Measurements from ENCODE around the gene CCNY.
"Not testable (repeated sequence)": the region's sequence is repeated elsewhere in the genome, so short reads cannot be mapped to it uniquely, and the experiment has no call there.

The CCNY gene

DNA sequence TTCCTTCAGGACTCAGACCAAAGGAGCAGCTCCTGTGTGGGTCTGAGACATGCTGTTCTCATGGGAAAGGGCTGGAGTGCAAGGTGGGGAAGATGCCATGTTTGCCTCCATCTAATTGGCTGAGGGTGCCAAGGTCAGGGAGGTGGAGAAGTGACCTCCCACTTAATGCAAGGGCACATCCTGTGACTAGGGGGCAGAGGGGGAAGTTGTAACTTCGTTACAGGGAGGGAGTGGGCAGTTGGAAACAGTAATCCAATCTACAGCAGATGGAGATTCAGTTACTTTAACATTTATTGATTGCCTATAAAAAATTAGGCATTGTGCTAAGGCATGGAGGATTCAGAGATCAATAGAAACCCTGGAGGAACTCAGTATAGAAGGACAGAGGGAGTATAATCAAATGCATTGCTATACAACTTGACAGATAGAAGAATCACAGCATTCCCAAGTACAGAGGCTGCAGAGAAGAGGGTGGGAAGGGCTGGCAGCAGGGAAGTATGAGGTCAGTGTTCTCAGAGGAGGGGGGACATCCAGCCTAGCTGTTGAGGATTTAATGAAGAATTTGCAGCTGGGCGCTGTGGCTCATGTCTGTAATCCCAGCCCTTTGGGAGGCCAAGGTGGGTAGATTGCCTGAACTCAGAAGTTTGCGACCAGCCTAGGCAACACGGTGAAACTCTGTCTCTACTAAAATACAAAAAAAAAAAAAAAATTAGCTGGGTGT lies 75.9 kb downstream of the CCNY start:
- DNase-seq, result peak; percentile 29 to 46

DNA sequence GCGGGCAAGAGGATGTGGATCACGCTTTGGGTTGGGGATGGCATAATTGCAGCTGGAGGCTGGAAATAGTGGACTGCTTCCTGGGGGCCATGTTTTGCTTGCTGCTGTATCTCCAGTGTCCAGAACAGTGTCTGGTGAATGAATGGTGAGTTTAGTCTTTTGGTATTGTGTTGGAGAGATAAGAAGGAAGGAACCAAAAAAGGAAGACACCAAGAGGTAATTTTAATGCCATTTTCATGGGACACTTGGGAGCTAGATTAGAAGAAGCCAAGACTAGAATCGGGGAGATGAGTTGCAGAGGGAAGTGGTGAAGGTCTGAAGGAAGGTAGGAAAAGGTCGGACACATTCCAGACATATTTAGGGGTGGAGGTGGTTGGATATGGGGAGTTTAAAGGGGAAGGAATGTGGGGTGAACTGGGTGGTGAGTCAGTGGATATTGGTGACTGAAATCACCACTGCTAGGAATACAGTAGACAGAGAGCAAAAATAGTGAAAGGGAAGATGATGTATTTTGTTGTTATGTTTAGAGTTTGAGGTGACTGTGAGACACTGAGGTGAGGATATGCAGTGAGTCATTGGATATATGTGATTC lies 76.7 kb downstream of the CCNY start:
- DNase-seq, result peak in 1 of 2 donors; percentile 41

DNA sequence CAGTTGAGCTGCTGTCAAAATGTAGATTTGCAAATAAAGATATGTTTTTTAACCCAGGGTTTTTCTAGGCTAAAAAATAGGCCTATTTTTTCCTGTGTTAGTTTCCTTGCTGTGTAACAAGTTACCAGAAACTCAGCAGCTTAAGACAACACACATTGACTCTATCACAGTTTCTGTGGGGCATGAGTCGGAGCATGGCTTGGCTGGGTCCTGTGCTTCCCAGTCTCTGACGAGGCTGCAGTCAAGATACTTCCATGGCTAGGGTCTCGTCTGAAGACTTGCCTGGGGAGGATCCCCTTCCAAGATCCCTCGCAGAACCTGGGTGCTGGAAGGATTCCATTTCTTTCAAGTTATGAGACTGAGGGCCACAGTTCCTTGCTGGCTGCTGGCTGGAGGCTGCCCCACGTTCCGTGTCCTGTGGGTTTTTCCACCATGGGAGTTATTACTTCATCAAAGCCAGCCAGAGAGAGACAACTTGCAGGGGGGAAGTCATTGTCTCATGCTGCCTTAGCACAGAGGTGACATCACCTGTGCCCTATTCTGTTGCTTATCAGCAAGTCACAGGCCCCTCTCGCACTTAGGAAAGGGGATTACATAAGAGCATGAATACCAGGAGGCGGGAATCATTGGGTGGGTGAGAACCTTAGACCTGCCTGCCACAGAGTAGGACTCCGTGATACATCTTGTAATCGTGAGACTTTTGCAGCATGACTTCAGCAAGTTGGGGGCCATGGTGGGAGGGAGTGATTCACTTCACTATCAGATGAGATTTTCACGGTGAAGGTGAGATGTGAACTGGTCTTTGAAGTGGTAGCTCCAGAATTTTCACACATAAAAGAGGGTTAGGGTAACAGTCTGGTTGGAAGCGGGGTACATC lies 77.9 kb downstream of the CCNY start:
- DNase-seq, result peak; percentile 54 to 92

DNA sequence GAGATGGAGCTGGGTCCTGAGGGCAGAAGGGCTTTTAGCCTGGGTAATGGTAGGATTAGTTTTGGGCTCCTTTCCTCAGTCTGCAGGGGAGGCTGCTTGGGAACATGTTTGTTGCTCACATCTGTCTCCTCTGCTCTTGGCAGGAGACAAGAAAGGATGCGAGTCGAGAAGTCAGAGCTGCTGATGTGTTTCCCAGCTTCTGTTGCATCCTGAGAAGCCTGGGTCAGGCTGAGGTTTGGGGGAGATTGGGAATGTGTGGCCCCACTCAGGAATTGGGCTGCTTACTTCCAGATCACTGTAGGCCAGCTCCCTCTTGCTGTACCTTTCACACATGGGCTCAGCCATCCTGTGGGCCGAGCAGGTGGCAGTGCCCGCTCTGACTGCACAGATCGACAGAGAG lies 79.2 kb downstream of the CCNY start:
- no peak for DNase-seq

DNA sequence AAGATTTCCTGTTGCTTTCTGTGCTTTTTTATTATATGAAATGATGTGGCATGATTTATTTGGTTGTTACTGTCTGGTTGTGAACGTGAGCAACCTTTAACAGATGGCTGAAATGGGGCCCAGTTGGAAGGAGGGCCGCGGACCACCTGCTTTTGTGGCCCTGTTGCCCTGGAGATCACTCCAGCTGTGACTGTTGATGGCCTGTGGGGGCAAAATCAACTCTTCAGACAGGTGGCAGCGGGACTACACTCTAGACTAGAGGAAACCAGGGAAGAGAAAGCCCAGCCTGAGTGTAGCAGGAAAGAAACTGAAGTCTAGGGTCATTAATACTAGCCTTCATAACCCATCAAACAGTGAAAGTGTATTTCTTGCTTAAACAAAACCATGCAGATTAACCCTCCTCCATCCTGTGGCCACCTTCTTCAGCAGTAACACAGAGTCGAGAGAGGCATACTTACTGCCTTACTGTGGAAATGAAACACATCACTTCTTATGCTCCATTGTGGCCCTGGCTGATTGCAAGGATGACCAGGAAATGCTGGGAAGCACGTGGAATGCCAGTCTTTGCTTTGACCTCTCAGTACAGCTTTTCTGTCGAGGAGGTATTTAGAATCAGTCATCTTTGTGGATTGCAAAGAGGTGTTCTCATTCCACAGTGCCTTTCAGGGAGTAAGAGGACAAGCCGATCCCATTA lies 80.5 kb downstream of the CCNY start:
- DNase-seq, result no peak

DNA sequence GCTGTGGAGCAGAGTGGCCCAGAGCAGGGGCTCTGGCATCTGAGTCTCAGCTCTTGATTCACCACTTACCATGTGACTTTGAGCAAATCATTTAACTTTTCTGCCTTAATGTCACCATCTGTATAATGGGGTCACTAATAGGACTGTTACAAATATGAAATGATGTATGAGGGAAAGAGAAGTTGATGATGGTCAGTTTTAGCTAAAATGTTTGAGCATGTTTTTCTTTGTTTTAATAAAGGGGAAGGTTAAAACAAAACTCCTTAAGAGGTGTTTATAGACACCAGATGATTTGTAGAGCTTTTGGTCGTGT lies 81.0 kb downstream of the CCNY start:
- no peak for DNase-seq

DNA sequence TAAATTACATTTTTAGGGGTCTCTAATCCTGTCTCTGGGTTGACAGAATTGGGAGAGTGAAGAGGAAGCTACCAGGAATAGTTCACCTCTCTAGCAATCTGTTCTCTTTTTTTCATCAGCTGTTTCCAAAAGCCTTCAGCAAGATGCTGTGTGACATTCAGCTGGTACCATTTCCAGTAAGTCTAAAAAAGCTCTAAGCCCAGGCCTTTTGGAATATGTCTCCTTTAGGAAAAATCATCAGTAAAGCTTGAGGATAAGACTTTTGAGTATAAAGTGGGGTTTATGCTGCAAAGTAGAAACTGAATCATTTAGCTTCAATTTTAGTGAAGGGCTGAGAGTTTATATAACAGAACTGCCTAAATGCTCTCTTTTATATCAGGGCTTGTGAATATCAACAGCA lies 81.5 kb downstream of the CCNY start:
- DNase-seq, result no peak

DNA sequence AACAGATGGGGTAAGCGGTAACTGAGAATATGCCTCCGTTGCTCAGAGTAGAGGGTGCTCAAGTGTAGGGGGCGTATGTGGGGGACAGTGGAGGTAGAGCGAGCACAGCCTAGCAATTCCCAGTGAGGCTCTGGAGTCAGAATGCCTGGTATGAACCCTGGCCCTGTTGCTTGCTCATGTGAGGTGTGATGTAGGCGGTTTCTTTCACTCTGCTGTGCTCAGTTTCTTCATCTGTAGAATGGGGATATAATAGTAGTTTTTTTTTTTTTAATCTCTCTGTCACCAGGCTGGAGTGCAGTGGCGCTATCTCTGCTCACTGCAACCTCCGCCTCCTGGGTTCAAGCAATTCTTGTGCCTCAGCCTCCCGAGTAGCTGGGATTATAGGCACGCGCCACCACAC lies 82.3 kb downstream of the CCNY start:
- DNase-seq, result not testable (repeated sequence)

DNA sequence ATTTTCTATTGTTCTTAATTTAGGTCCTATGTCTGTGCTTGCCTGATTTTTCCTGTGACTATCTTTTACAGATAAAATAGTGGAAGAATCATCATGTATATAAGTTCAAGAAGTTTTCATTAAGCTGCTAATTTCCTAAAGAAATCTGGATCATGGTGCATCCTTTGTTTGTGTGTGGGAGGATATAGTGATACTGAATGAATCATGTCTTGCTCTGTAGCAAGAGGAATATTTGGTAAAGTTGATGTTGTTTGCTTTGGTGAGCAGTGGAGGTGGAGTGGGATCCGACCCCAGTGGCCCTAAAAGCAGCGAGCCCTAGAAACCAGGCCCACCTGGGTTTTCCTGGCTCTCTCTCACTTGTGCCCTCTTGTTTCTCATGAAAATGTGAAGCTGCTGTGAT lies 83.7 kb downstream of the CCNY start:
- peak in 1 of 2 donors; percentile 29 for DNase-seq

DNA sequence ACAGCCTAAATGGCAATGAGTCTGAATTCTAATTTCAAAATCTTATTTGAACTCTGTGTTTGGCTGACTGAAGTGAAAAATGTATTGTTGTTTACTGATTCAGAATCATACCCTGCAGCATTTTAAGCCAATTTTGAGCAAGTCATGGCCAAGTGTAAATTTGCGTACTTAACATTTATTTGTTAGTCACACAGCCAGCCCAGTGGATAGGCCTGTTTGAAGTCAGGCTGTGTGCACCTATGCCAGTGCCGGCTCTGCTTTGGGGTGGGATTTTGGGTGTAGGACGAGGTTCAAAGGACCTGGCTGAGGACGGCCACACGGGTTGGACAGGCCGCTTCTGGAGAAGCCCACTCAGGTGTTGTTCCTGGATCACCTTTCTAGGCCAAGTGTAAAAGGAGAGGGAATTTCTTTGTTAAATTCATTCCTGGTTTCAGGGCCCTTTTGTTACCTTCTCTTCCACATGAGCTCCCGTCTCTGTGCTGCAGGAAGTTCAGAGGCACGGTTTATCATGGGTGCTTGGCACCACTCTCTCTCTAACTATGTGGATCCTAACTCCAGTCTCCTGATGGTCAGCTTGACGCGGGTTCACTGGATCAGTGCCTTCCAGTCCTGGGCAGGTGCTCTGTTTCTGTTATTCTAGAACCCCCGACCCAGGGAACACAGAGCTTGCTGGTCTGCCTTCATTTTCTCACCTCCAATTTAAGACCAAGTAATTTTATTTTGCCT lies 84.7 kb downstream of the CCNY start:
- no peak for DNase-seq

DNA sequence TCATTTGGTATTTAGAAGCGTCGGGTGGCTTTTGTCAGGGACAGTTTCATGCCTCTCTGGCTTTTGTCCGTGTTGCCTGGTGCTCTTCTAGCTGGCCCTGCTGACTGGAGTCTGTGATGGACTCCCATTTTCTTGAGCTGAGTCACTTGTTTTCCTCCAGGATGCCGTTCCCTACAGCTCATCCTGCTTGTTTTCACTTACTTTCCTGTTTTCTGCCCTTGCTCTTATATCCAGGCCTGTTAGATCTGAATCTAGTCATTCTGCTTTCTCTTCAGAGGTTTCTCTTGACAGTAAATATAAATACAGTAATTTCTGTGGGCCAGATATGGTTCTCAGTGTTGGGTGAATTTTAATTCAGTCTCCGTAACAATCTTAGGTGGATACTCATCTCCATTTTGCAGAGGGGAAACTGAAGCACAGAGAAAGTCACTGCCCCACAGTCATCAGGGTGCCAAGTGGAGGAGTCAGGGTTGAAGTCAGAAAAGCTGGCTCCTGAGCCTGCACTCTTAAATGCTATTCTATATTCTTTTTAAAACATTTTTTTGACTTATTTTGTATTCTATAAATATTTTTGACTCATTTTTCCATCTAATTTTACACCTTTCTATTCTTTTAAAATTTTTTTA lies 85.4 kb downstream of the CCNY start:
- no peak for DNase-seq

DNA sequence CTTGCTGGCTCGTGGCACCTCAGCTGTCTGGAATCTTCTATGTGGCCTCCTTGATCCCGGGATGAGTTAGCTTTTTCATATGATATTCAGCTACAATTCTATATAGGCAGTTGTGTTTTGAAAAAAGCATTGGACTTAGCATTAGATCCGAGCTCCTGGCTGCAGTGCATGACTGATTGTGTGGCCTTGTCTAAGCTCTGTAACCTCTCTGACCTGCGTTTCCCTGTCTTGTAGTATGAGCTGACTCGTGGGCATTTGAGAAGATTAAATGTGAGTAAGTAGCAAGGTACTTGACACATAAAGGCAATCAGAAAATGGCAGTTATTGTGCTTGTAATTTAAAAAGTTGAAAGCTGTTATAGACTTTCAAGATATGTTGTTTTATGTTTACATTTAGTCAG lies 85.9 kb downstream of the CCNY start:
- DNase-seq, result no peak

DNA sequence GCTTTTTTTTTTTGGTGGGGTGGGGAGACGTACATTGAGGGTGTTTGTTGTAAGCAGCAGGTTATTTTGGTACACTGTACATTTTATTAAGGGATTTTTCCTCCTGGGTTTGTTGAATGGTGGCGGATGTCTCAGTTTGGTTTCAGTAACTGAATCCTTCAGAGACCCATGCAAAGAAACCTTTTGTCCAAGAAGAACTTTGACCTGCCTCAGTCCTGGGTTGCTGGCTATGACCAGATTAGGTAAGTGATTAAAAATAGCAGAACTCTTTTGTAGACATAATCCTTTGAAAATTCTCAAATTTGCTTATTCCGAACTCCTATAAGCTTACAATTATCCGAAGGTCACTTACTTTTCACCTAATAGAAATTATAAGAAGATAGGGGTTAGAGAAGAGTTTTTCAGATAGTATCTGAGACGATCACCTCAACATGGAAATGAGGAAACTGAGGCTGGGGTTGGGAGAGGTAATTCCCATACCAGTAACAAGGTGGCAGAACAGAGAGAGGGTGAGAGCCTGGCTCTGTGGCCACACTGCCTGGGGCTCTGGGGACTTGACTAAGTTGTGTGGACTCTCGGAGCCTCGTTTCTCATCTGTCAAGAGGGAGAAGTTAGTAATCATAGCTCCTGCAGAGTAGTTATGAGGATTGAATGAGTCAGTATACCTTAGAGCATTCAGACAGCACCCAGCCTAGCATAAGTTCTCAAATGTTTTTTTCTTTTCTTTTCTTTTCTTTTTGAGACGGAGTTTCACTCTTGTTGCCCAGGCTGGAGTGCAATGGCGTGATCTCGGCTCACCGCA lies 87.4 kb downstream of the CCNY start:
- no peak for DNase-seq

DNA sequence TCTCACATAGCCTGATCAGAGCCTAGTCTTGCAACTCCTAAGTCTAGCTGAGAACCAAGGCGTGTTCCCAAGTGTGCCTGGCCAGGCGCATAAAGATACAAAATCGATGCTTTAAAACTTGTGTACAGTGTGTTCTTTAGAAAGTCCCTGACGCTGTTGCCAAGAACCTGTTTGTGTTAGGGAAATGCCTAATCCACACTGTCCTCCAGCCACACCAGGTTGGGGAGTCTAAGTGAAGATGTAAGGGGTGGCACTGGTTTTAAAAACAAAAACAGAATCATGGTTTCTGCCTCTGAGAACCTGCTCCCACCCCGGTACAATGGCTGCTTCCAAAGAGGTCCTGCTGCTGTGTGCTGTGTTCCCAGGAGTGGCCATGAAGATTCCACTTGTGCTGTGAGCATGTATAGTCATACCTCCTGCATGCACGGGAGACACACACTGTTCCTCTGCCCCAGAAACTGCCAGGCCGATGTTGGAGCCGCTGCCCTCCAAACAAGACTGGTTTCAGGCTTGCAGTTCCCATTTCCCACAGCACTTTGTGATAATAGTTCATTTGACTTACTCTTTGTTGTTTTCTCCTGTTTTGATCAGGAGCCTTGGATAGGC lies 88.5 kb downstream of the CCNY start:
- no peak for DNase-seq

DNA sequence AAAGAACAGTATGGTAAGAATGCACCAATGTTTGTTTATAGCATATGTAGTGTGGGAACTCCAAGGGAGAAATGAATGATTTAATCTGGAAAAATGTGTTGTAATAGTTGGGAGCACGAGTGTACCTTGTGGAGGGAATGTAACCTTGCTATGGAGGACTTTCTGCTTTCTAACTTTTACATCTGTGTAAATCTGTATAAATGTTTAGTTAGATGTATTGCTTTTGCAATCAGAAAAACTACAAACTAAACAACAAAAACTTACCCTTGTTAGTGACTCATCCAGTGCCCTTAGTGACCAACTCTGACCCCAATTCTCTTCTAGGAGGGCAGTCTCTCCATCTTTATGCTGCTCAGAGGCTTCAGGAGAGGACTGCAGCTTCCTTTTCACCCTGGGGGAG lies 89.3 kb downstream of the CCNY start:
- DNase-seq, result no peak

DNA sequence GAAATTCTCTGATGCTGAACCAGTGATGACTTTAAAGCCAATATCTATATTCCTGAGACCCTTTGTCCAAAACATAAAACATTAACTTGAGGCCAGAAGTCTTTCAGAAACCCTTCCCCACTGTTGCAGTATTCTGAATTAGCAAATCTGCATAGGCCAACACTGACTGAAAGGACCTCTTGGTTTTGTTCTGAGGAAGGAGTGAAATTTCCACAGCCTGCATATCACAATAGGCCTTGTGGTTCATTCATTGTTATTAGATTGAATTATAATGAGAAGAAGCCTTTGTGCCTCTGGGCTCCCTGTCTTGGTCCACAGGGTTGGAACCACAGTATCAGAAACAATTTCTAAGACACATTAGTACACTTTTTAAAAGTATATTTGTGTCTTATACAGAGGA lies 90.3 kb downstream of the CCNY start:
- DNase-seq, result no peak

DNA sequence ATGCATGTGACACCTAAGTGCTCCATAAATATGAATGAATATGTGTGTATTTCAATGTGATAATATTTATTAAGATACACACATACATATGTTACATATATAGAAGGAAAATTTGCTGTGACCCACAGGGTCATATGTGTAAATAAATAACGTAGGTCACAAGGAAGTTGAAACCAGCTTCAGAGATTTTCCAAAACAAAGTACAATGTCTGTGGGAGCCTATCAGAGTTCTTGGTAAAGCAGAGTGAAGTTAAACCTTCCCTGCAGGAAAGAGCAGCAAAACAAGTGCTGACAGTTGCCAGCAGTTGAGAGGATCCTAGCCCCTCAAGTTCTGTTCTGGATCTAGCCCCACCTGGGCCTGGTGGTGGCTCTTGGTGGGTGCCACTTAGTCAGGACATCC lies 91.2 kb downstream of the CCNY start:
- no peak for DNase-seq

DNA sequence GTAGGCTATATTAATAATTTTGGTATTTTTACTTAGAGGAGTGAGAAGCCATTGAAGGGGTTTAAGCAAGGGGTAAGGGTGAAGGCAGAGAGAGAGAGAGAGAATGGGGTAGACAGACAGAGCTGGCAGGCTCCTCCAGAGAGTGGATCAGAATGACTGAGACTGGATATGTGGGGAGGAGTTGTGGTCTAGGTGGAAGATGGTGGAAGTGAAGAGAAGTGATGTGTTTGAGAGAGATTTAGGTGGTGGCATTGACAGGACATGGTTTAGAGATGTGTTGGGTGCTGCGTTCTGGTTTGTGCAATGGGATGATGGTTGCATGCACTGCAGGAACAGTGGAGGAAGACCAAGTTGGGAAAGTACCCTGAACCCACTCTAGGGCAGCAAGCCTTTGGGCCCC lies 92.2 kb downstream of the CCNY start:
- DNase-seq, result no peak

DNA sequence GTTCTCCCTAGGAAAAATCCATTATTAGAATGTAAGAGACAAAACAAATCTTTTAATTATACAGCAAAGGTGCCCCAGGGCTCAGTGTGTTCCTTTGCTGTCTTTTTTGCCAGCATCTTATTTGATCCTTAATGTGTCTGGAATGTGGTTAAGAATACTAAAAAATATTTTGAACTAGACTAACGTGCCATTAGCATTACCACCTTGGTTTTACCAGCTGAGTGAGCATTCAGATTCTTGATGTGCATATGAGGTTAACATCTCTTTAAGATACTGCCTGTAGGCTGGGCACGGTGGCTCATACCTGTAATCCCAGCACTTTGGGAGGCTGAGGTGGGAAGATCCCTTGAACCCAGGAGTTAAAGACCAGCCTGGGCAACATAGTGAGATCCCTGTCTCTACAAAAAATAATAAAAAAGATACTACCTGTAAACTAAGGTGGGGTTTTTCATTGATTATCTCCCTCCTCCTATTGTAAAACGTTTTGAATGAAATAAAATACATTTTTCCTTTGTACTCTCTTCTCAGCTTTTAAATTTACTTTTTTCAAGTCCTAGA lies 96.6 kb downstream of the CCNY start:
- DNase-seq, result no peak

DNA sequence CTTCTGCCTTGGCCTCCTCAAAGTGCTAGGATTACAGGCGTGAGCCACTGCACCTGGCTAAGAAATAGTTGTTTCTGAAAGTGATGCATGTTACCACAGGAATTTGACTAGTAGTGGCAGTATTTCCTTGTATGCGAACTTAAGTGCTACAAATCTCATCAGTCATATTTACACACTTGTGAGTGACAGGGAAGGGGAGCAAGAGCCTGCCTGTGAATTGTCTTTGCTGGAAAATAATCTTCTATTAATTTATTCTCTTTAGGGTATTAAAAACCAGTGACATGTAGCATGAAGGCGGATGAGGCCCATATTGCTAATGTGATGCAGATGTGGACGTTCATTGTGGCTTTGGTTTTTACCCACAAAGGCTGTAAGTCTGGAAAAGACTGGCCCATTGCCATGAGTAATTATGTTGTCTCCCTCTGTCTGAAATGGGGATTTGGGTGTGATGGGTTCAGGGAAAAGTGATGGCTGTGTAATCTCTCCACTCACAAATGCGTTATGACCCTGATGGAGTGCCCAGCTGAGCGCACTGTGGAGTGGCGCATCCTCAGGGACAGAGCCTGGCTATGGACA lies 97.6 kb downstream of the CCNY start:
- no peak for DNase-seq
